Vagina (tissue), 2 donors: Measurements from ENCODE around the gene DENND6A. TPM values are rescaled to one million over a fixed set of nuclear protein-coding genes. Genes with fewer than 3 reads are reported as not detected.

Experiments
- DNase-seq, 2 donors: peaks; one replicate each; pipeline ENCODE4 v3.0.0-alpha.2; 2017; ENCODE audit errors: extremely low spot score in 2 of 2
- H3K27ac ChIP-seq: fragments of 200-600 bp; sonication (generic); one replicate; pipeline ENCODE4 v1.5.1; 2019
- H3K27me3 ChIP-seq: fragments of 200-600 bp; sonication (generic); one replicate; pipeline ENCODE4 v1.5.1; 2019
- H3K36me3 ChIP-seq, 2 donors: fragments of 200-600 bp; sonication (generic); one replicate each; pipeline ENCODE4 v1.5.1; 2017 to 2019
- H3K4me1 ChIP-seq: fragments of 200-600 bp; sonication (generic); one replicate; pipeline ENCODE4 v1.5.1; 2019
- H3K4me3 ChIP-seq, 2 donors: fragments of 200-600 bp; sonication (generic); 1 replicate in 1 of 2; 2 replicates in 1 of 2; pipeline ENCODE4 v1.5.1; 2016 to 2019
- H3K9me3 ChIP-seq: fragments of 200-600 bp; sonication (generic); one replicate; pipeline ENCODE4 v1.5.1; 2019
- POLR2A ChIP-seq, 2 donors: fragments of 450-650 bp; IDR thresholded peaks; one replicate each; pipeline ENCODE4 v1.6.1; 2017; ENCODE audit warnings: antibody characterized with exemption in 2 of 2, mild to moderate bottlenecking in 2 of 2, moderate library complexity in 2 of 2
- POLR2AphosphoS5 ChIP-seq, 2 donors: sonication (generic); formaldehyde crosslinking; IDR thresholded peaks; one replicate each; pipeline ENCODE4 v1.9.0; 2017; ENCODE audit warnings: antibody characterized with exemption in 2 of 2, mild to moderate bottlenecking in 2 of 2, low read depth in 1 of 2; ENCODE audit not compliant: insufficient read depth in 1 of 2
- intact Hi-C: fragments of 100-400 bp; cut with DNase I; formaldehyde crosslinking; loops from one replicate; pipeline ENCODE4 v1.15.1; 2023
- total RNA-seq: library from RNA; depleted of rRNA; stranded (reverse); fragments of >200 nt; gene quantifications from one replicate; pipeline ENCODE4 v1.2.3, GENCODE V29; 2016
- TF ChIP-seq, protein P1 (sequence below), 3 experiments: fragments of 450-650 bp in 2 of 3; fragments of 200-600 bp in 1 of 3; sonication (generic) in 1 of 3; IDR thresholded peaks; one replicate each; pipeline ENCODE4 v1.5.1; 2017 to 2019; ENCODE audit warnings: antibody characterized with exemption in 3 of 3, mild to moderate bottlenecking in 2 of 3, moderate library complexity in 2 of 3

Gene DENND6A
- total RNA-seq, 1 donor from 2014 or later, result 24.8 TPM

- intact Hi-C loops, result no loop called here
- peaks cover 0 to 6% of the 10 kb centered on the region in 2 donors for H3K36me3 ChIP-seq
- DNase-seq, result no peak
- no peak for TF ChIP-seq POLR2A (IDR thresholded peaks at IDR 0.05)
- TF ChIP-seq, protein P1, sequence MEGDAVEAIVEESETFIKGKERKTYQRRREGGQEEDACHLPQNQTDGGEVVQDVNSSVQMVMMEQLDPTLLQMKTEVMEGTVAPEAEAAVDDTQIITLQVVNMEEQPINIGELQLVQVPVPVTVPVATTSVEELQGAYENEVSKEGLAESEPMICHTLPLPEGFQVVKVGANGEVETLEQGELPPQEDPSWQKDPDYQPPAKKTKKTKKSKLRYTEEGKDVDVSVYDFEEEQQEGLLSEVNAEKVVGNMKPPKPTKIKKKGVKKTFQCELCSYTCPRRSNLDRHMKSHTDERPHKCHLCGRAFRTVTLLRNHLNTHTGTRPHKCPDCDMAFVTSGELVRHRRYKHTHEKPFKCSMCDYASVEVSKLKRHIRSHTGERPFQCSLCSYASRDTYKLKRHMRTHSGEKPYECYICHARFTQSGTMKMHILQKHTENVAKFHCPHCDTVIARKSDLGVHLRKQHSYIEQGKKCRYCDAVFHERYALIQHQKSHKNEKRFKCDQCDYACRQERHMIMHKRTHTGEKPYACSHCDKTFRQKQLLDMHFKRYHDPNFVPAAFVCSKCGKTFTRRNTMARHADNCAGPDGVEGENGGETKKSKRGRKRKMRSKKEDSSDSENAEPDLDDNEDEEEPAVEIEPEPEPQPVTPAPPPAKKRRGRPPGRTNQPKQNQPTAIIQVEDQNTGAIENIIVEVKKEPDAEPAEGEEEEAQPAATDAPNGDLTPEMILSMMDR (IDR thresholded peaks at IDR 0.05), result no peak
- no peak for TF ChIP-seq POLR2AphosphoS5 (IDR thresholded peaks at IDR 0.05; ENCODE audit: insufficient read depth in 1 of 2, low read depth in 1 of 2)
- H3K9me3 ChIP-seq, result no peaks in the 10 kb centered on the region
- H3K4me3 ChIP-seq, result no peak overlapping the region
- peaks cover 33% of the 10 kb centered on the region for H3K4me1 ChIP-seq
- H3K27ac ChIP-seq, result no peak overlapping the region
- no peaks in the 10 kb centered on the region for H3K27me3 ChIP-seq
These were observed 12.8 kb downstream of the DENND6A start for GRCh38 chr3:57680046-57680445.

- Histone ChIP-seq H3K4me1 (peaks cover 12% of the 10 kb centered on the region), H3K27ac (no peak overlapping the region), H3K4me3 (no peak overlapping the region), H3K36me3 (peaks cover 0 to 2% of the 10 kb centered on the region in 2 donors), H3K27me3 (no peaks in the 10 kb centered on the region), H3K9me3 (no peaks in the 10 kb centered on the region)
- TF ChIP-seq, protein P1 (IDR thresholded peaks at IDR 0.05), result no peak
- TF ChIP-seq POLR2A (IDR thresholded peaks at IDR 0.05), result no peak
- no peak for TF ChIP-seq POLR2AphosphoS5 (IDR thresholded peaks at IDR 0.05; ENCODE audit: insufficient read depth in 1 of 2, low read depth in 1 of 2)
- intact Hi-C loops, result no loop called here
- DNase-seq, result no peak
These were observed 17.3 kb downstream of the DENND6A start for GRCh38 chr3:57675530-57675929.

GRCh38 chr3:57673156-57673555, 19.7 kb downstream of the DENND6A start:
- no peaks in the 10 kb centered on the region for H3K4me1 ChIP-seq
- intact Hi-C loops, result no loop called here
- no peak overlapping the region for H3K27ac ChIP-seq
- H3K27me3 ChIP-seq, result no peaks in the 10 kb centered on the region
- H3K36me3 ChIP-seq, result peaks cover 0 to 11% of the 10 kb centered on the region in 2 donors
- TF ChIP-seq POLR2A (IDR thresholded peaks at IDR 0.05) (no peak), POLR2AphosphoS5 (IDR thresholded peaks at IDR 0.05; ENCODE audit: insufficient read depth in 1 of 2, low read depth in 1 of 2) (no peak)
- TF ChIP-seq, protein P1 (IDR thresholded peaks at IDR 0.05), result no peak
- H3K4me3 ChIP-seq, result no peak overlapping the region
- no peak for DNase-seq
- H3K9me3 ChIP-seq, result no peaks in the 10 kb centered on the region

DNA sequence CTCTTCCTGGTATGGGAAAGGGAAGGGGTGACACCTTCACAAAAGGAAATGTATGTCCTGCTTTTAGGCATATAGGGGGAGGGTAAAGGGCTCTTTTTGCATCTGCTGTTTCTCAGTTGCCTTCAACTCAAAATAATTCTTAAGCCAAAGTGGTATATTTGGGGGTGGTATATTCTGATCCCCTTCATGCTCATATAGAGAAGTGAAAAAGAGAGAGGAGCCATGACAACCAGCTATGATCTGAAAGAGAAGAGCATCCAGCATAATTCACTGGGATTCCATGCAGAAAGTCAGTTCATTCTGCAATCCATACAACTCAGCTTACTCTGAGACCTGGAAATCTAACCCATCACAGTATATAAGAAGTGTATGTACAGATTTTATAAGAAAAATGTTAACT, 22.3 kb downstream of the DENND6A start:
- intact Hi-C loops, result no loop called here
- Histone ChIP-seq H3K27ac (no peak overlapping the region), H3K27me3 (no peaks in the 10 kb centered on the region), H3K36me3 (peaks cover 0 to 12% of the 10 kb centered on the region in 2 donors), H3K4me3 (no peak overlapping the region), H3K9me3 (no peaks in the 10 kb centered on the region), H3K4me1 (no peaks in the 10 kb centered on the region)
- TF ChIP-seq POLR2AphosphoS5 (IDR thresholded peaks at IDR 0.05; ENCODE audit: insufficient read depth in 1 of 2, low read depth in 1 of 2), result no peak
- no peak for TF ChIP-seq POLR2A (IDR thresholded peaks at IDR 0.05)
- TF ChIP-seq, protein P1 (IDR thresholded peaks at IDR 0.05), result no peak
- DNase-seq, result no peak

- Histone ChIP-seq H3K4me3 (no peak overlapping the region), H3K27ac (no peak overlapping the region), H3K36me3 (peaks cover 0 to 42% of the 10 kb centered on the region in 2 donors), H3K27me3 (no peaks in the 10 kb centered on the region), H3K9me3 (no peaks in the 10 kb centered on the region), H3K4me1 (peaks cover 18% of the 10 kb centered on the region)
- no peak for DNase-seq
- TF ChIP-seq POLR2AphosphoS5 (IDR thresholded peaks at IDR 0.05; ENCODE audit: insufficient read depth in 1 of 2, low read depth in 1 of 2), result no peak
- no peak for TF ChIP-seq POLR2A (IDR thresholded peaks at IDR 0.05)
- TF ChIP-seq, protein P1 (IDR thresholded peaks at IDR 0.05), result no peak
- intact Hi-C loops, result no loop called here
These were observed 31.5 kb downstream of the DENND6A start for GRCh38 chr3:57661404-57661803.
